Epidermal melanocyte (primary cell): ENCODE measurements around the gene AVL9.
"Not testable (repeated sequence)": the region's sequence is repeated elsewhere in the genome, so short reads cannot be mapped to it uniquely, and the experiment has no call there.

ENCODE experiments used
- DNase-seq: peaks from one replicate; pipeline ENCODE4 v3.0.0; 2011; ENCODE audit warnings: low spot score; ENCODE audit not compliant: insufficient read length

AVL9 gene

GRCh38 chr7:32495298-32496051 lies at the start of gene AVL9:
Gene AVL9, plus strand, starts transcription at chr7:32495489. Its CDS starts 221 bp downstream, at chr7:32495710.
- DNase-seq: peak; percentile 83

- DNase-seq: no peak
Observed at GRCh38 chr7:32447218-32447617, 48.1 kb upstream of the AVL9 start.

GRCh38 chr7:32453341-32454011 lies 41.8 kb upstream of the AVL9 start:
- no peak for DNase-seq

GRCh38 chr7:32458025-32458424 lies 37.3 kb upstream of the AVL9 start:
- no peak for DNase-seq

- no peak for DNase-seq
Observed at GRCh38 chr7:32459788-32460187, 35.5 kb upstream of the AVL9 start.

- no peak for DNase-seq
Observed at GRCh38 chr7:32461484-32461883, 33.8 kb upstream of the AVL9 start.

- no peak for DNase-seq
Observed at GRCh38 chr7:32462451-32462850, 32.8 kb upstream of the AVL9 start.

GRCh38 chr7:32462977-32463376 lies 32.3 kb upstream of the AVL9 start:
- DNase-seq: no peak

GRCh38 chr7:32464641-32465416 lies 30.5 kb upstream of the AVL9 start:
- DNase-seq: not testable (repeated sequence)

- DNase-seq: not testable (repeated sequence)
Observed at GRCh38 chr7:32470004-32470403, 25.3 kb upstream of the AVL9 start.

- DNase-seq: no peak
Observed at GRCh38 chr7:32470871-32471270, 24.4 kb upstream of the AVL9 start.

- no peak for DNase-seq
Observed at GRCh38 chr7:32472015-32472414, 23.3 kb upstream of the AVL9 start.

GRCh38 chr7:32474008-32474407 lies 21.3 kb upstream of the AVL9 start:
- DNase-seq: no peak

- no peak for DNase-seq
Observed at GRCh38 chr7:32476816-32477648, 18.3 kb upstream of the AVL9 start.

GRCh38 chr7:32477649-32477980 lies 17.7 kb upstream of the AVL9 start:
- no peak for DNase-seq

- no peak for DNase-seq
Observed at GRCh38 chr7:32479574-32480200, 15.6 kb upstream of the AVL9 start.

GRCh38 chr7:32481176-32481575 lies 14.1 kb upstream of the AVL9 start:
- no peak for DNase-seq

- DNase-seq: no peak
Observed at GRCh38 chr7:32481921-32482320, 13.4 kb upstream of the AVL9 start.

- DNase-seq: no peak
Observed at GRCh38 chr7:32489788-32490126, 5.5 kb upstream of the AVL9 start.

- no peak for DNase-seq
Observed at GRCh38 chr7:32490127-32490796, 5.0 kb upstream of the AVL9 start, which contains the start of gene LSM5. Gene LSM5, minus strand, starts transcription at chr7:32490380. Its CDS starts 15 bp downstream, at chr7:32490365.

GRCh38 chr7:32494946-32495297 lies 367 bp upstream of the AVL9 start:
- no peak for DNase-seq
